SH-SY5Y (cell line): ENCODE data around the gene SPA17.

Experiments used
- GATA2 ChIP-seq: IDR thresholded peaks from 2 replicates; pipeline ENCODE4 v1.6.1; 2011; ENCODE audit warnings: mild to moderate bottlenecking, low read depth, low read length
- GATA3 ChIP-seq: IDR thresholded peaks from 2 replicates; pipeline ENCODE4 v1.6.1; 2011; ENCODE audit warnings: low read depth, mild to moderate bottlenecking, low read length, moderate library complexity

GRCh38 chr11:124719534-124719933, 45.8 kb downstream of the SPA17 start:
- no peak for TF ChIP-seq GATA2
- TF ChIP-seq GATA3: no peak
